Transverse colon (tissue), 4 donors: ENCODE results near the gene GATA5.

ENCODE experiments used
- POLR2A ChIP-seq: fragments of 450-650 bp; IDR thresholded peaks from one replicate; pipeline ENCODE4 v1.6.1; 2016; ENCODE audit warnings: antibody characterized with exemption, mild to moderate bottlenecking, moderate library complexity
- POLR2AphosphoS5 ChIP-seq, 3 donors: sonication (generic); formaldehyde crosslinking; IDR thresholded peaks; one replicate each; pipeline ENCODE4 v1.6.1; 2016; ENCODE audit warnings: antibody characterized with exemption in 3 of 3
- TF ChIP-seq, protein P1 (sequence below), 5 experiments: fragments of 200-600 bp in 3 of 5; fragments of 450-650 bp in 2 of 5; sonication (generic) in 3 of 5; IDR thresholded peaks; 1 replicate in 2 of 5; 2 replicates in 3 of 5; pipeline ENCODE4 v1.5.1; 2016 to 2017; ENCODE audit warnings: antibody characterized with exemption in 5 of 5, inconsistent platforms in 3 of 5, mild to moderate bottlenecking in 2 of 5, moderate library complexity in 1 of 5

DNA sequence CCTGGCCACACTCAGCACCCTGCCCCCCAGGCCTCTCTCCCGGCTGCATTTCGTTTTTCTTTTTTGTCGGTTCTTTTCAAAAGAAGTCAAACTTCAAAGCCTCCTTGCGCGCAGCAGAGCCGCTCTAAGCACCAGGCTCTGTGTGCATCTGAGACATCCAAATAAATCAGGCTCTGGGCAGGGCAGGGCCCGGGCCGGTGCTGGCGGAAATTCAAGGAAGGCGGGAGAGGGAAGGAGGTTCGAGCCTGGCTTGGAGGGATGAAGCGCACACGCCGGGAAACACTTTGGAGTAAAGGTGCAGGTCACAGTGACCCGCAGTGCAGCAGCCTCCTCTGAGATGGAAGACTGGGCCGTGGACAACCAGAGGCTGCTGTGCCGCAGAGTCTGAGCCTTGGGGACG is 5.8 kb downstream of the GATA5 start:
- TF ChIP-seq POLR2A (no peak), POLR2AphosphoS5 (IDR thresholded peaks at IDR 0.05) (no peak)
- TF ChIP-seq, protein P1, sequence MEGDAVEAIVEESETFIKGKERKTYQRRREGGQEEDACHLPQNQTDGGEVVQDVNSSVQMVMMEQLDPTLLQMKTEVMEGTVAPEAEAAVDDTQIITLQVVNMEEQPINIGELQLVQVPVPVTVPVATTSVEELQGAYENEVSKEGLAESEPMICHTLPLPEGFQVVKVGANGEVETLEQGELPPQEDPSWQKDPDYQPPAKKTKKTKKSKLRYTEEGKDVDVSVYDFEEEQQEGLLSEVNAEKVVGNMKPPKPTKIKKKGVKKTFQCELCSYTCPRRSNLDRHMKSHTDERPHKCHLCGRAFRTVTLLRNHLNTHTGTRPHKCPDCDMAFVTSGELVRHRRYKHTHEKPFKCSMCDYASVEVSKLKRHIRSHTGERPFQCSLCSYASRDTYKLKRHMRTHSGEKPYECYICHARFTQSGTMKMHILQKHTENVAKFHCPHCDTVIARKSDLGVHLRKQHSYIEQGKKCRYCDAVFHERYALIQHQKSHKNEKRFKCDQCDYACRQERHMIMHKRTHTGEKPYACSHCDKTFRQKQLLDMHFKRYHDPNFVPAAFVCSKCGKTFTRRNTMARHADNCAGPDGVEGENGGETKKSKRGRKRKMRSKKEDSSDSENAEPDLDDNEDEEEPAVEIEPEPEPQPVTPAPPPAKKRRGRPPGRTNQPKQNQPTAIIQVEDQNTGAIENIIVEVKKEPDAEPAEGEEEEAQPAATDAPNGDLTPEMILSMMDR (IDR thresholded peaks at IDR 0.05) = no peak
